Activated gamma-delta T cell treated with Interleukin-2 at 50 U/mL for 16 hours (primary cell): ENCODE results near the gene KPNA1.

Source experiments
- DNase-seq: peaks from one replicate; pipeline ENCODE4 v3.0.0-alpha.2; 2020

KPNA1 gene

DNA sequence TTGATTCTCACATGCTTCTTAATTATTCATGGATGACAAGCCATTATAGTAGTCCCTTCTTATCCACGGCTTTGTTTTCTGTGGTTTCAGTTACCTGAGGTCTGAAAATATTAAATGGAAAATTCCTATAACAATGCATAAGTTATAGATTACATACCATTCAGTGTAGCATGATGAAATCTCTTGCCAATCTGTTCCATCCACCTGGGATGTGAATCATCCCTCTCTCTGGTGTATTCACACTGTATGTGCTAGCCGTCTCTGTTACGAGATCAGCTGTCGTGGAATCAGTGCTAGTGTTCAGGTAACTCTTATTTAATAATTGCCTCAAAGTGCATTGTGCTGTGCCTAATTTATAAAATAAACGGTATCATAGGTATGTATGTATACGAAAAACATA lies 104.1 kb downstream of the KPNA1 start:
- no peak for DNase-seq

DNA sequence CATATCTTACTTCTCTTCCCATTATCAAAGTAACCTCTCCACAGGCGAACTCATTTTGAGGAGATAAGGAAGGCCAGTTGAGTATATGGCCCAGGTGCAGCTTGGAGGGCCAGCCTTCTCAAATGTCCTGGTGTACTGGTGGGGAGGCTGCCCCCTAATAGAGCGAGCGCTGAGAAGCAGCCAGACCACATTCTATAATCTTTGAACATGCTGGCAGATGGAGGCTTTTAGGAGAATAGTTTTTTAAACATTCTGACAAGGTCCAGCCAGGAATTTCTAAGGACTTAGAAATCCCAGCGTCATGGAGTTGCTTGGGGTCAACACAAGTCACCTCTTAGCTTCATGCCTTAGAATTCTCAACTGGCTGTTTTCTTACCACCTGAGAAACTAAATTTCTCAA lies 104.6 kb downstream of the KPNA1 start:
- no peak for DNase-seq

DNA sequence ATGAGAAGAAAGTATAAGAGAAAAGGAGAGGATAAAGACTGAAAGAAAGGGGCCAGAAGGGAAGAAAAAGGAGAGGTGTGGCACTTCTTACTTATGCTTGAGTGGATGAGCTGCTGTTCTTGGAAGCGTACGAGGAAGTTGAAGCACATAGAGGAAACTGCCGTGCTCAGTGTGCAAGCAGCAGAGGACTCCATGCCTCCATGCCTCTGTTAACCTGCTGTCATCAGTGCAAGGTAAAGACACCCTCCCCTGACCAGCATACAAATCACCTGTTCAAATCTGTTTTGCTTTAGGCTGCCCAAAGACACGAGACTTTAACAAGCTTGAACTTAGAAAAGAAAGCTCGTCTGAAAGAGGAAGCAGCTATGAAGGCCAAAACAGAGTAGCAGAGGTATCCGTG lies 105.3 kb downstream of the KPNA1 start:
- no peak for DNase-seq

DNA sequence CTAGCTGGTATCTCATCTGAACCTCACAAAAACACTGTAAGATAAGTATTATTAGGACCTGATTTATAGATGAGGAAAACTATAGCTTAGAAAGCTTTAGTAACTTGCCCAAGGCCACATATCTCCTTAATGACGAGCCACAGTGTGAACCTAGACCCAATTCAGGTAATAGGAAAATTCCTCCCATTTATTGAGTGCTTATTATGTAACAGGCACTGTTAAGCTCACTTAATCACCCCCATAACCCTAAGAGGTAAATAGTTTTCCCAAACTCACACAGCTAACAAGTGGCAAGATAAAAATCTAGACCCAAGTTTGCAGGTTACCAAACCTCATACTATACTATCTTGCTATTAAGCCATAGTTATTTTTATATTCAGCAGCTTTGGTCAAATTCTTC lies 106.8 kb downstream of the KPNA1 start:
- no peak for DNase-seq

DNA sequence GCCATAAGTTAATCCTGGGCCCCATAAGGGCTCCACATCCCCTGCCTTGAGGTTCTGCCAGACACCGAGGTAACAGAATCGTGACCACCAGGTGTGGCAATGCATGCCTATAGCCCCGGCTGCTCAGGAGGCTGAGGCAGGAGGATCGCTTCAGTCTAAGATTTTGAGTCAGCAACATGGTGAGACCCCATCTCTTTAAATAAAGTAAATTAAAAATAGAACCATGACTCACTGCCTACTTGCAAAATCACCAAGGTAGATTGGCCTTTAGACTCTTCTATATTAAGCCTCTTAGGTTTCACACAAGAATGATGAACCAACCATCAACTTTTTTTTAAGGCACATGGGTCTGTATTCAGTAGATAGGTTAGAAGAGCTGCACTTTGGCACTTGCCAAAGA lies 108.5 kb downstream of the KPNA1 start:
- no peak for DNase-seq

DNA sequence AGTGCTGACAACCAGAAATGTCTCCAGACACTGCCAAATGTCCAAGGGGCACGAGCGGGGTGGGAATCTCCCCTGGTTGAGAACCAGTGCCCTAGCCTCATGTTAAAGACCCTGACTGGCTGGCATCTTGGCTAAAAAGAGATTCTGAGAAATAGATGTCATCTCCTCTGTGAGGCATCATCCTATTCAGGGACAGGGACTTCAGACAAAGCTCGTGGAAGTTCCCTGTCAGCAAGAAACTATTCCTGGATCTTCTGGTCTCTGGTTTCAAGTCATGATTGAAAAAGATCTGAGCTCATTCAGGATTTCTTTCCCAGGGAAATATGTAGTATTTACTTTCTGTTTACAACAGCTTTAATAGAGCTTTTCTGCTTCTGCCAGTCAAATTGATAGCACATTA lies 109.7 kb downstream of the KPNA1 start:
- no peak for DNase-seq

DNA sequence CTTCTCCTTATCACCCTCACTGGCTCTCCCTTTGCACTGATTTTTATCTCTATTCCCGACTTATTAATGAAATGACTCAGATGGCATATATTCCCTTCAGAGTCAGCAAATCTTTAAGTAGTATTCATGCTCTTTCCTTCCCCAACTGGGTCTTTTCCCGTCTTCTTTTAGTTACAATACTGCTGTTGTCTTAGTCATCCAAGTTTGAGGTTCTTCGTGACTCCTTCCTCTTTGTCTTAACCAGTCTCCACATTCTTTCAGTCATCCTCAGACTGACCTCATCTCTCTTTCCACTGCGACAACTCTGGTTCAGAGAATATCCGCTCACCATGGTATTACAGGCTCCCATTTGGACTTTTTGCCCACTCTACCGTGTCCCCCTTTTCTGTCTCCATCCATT lies 111.2 kb downstream of the KPNA1 start:
- DNase-seq: no peak

DNA sequence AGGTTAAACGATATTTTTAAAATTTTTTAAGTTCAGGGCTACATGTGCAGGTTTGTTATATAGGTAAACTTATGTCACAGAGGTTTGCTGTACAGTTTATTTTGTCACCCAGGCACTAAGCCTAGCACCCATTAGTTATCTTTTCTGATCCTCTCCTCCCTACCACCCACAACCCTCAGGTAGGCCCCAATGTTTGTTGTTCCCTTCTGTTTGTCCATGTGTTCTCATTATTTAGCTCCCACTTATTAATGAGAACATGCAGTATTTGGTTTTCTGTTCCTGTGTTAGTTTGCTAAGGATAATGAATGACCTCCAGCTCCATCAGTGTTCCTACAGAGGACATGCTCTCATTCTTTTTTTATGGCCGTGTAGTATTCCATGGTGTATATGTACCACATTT lies 115.8 kb downstream of the KPNA1 start:
- no peak for DNase-seq

DNA sequence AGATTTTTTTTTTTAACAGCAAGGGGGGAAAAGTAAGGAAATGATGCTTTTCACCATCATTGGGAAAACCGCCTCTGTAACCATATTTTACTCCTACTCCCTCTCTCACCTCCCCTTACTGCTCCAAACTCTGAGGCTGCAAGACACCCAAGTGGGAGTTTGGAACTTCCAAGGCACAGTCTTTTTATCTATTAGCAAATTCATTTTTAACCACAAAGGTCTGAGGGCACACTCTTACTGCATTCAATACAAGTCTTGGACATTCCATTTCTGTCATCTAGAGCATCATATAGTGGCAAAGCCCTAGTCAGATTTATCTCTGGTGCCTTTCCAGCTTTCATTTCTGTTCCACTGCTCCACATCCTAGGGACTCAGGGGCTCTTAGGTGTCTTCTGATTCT lies 117.5 kb downstream of the KPNA1 start:
- no peak for DNase-seq

DNA sequence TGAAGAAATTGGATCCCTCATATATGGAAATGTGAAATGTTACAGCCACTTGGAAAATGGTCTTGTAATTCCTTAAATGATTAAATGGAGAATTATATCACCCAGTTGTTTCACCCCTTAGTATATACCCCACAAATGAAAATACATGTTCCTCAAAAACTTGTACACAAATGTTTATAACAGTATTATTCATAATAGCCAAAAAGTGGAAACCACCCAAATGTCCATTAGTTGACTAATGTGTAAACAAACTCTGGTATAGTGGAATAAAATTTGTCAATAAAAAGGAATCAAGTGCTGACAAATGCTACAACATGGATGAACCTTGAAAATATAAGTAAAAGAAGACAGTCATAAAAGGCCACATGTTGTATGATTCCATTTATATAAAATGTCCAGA lies 118.2 kb downstream of the KPNA1 start:
- DNase-seq: no peak

DNA sequence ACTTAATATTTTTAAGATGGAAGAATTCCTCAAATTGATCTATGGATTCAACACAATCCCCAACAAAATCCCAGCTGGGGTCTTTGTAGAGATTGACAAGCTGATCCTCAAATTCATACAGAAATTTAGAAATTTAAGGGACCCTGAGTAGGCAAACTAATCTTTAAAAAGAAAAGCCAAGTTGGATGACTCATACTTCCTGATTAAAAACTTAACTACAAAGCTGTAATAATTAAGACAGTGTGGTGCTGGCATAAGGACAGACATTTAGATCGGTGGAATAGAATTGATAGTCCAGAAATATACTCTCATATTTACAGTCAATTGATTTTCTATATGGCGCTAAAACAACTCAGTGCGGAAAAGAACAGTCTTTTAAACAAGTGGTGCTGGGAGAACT lies 119.2 kb downstream of the KPNA1 start:
- DNase-seq: no peak

DNA sequence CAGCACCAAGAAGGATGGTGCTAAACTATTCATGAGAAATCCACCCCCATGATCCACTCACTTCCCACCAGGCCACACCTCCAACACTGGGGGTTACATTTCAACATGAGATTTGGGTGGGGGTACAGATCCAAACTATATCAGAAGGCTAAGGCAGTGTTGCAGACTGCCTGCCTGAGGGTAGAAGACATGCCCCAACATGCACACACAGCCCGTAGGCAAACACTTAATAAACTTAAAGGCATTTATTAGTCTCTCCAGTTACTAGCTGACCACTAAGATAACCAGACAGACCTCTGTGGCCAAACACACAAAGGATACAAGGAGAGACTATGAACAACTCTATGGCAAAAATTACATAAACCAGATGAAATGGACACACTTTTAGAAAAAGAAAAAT lies 120.6 kb downstream of the KPNA1 start:
- DNase-seq: no peak

DNA sequence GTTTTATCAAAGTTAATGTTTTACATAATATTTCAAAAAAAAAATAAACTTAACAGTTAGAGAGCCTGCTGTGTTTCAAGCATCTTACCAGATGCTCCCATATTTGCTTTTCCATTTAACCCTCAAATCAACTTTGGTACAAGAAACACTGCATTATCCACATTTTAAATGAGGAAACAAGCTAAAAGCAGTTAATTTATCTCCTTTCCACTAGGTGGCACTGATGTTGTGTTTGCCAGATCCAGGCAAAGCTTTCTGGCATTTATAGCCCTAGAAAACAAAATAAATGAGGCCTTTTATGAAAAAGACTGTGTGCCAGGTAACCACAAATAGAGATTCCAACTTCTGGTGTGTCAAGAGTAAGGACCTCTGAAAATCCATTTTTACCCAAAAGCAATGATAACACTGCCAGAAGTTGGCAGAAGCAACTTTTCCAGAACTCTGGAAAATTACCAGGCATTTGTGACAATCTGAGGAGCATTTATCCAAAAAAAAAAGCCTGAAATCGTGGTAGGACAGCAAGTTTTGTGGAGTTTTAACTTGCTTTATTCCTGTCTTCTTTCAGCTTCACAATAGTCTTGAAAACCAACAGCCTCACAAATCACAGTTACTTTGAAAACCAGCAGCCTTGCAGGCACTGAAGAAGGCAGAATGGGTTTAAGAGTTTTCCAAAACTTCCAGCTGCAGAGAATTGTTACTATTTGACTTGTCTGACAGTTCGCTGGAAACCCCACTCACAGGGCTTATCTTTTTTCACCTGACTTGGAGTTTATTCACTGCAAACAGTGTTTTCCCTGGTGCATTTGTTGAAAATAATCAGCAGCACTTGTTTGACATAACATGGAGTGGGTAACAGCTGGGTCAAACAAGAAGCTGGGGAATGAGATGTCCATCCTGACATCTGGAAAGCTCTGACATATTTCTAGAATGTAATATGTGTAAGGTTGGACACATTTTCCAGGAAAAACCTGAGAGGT lies 121.6 kb downstream of the KPNA1 start:
- no peak for DNase-seq

DNA sequence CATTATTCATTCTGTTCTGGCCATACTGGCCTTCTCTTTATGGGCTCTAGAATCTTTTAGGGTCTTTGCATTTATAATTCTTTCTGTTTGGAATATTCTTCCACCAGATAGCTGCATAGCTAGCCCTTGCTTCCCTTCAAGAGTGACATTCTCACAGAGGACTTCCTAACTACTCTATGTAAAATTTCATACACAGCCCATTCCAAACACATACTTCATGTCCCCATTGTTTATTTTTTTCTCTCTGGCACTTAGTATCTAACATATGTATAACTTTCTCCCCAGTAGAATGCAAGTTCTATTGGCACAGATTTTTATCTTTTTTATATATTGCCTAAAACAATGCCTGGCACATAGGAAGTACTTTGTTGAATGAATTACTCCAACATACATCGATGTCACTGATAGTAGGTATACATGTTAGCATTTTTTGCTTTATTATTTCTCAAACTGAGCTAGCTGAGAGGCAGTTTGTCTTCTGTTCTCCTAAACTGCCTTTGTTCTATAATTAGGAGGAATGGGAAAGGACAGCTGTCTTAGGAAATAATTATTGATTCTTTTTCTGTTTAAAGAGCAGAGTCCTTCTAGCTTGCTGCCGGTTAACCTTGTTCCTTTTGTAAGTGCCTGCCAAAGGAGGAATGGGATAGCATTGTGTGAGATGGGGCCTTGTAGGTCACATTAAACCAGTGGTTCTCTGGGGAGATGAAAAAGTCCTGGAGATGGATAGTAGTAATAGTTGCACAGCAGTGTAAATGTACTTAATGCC lies 122.9 kb downstream of the KPNA1 start:
- no peak for DNase-seq

DNA sequence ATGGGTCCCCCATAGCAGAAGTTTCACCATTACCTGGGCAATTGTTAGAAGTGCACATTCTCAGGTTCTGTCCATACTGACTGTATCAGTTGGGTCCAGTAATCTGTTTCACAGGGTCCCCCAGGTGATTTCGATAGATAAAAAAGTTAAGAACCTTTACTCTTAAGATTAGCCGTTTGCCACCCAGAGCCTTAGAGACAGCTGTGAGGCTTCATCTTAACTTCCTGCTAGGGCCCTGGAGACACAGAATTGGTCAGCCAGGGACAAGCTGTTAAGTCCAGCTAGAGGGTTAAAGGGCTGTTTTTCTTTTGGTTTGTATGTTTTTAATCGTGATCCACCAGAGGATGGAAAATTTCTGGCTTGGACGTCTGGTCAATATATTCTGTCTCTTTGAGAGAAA lies 124.1 kb downstream of the KPNA1 start:
- DNase-seq: no peak

DNA sequence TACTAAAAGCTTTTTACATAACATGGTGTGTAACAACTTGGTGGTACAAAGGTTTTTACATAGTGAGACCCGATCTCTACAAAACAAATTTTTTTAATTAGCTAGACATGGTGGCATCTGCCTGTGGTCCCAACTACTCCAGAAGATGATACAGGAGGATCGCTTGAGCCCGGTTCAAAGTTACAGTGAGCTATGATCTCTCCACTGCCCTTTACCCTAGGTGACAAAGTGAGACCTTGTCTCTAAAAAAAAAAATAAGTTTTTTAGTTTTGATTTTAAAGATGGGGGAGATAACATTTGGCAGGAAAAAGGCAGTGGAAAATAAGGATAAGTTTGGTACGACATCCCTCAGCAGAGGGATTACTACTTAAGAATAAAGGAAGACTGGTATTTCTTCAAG lies 124.8 kb downstream of the KPNA1 start:
- DNase-seq: no peak

DNA sequence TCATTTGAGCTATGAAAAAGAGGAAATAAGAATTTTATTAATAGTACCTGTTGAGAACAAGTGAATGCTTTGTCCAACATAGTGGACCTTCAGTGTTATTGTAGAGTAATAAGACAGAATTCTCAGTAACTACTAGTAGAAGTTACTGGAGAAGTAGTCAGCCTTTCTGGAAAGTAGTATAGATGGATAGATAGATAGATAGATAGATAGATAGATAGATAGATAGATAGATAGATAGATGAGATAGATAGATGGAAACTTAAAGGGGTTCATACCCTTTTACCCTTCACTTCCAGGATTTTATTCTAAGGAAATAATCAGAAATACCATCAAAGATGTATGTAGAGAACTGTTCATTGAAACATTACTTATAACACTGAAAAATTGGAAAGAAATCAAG lies 125.5 kb downstream of the KPNA1 start:
- no peak for DNase-seq

DNA sequence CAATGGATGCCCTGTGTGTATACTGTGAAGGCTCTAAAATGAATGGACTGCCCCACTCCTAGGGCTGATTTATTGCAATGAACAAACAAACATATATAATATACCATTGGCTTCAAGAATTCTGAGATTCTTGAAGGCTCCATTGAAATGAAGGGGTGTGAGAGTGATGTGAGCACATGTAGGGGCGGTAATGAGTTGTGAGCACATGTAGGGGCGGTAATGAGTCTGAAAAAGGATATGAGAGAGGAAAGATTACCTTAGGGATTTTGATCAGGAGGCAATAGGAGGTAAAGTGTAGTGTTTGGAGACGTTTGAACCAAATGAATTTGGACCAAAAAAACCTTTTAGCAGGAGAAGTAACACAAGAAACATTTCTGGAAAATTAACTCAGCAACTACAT lies 127.0 kb downstream of the KPNA1 start:
- DNase-seq: no peak

DNA sequence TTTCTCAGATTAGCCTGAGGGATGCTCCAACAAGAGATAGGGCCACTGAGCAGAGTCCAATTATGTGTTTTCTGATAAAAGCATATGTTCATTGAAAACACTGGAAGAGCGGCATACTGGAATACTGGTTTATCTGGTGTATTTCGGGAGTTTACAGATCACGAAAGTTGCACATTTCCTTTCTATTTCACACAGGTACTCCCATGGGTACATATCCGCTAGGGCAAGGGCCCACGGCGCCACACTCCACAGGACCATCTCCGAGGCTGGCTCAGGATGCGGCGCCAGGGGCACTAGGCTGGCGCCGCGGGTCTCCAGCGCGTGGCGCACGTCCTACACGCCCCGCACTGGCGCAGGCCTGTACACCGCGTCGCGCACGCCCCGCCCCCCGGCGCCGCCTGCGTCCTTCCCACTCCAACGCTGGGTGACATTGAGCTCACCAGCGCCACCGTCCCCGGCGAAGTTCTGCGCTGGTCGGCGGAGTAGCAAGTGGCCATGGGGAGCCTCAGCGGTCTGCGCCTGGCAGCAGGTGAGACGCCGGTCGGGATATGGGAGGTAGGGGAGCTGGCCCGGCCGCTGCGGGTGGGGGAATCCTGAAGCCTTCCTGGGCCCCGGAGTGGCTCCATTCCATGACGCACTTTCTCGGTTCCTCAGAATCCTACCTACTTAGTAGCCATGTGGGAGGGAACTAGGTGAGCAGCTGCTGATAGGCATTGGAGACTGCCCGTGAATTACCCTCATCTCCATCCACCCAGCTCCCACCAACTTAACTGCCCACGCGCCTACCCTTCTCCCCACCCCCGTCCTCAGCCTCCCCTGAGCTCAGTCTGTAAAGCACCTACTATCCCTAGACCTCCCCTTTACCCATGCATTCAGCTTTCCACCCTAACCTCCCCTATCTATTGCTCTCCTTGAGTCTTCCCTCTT lies 130.7 kb downstream of the KPNA1 start, which contains the start of gene FAM162A:
Gene FAM162A (plus strand): TSS at position 412 of the 927 bp plus-strand sequence. CDS start 84 bp downstream, at position 496.
- DNase-seq: peak; percentile 93

DNA sequence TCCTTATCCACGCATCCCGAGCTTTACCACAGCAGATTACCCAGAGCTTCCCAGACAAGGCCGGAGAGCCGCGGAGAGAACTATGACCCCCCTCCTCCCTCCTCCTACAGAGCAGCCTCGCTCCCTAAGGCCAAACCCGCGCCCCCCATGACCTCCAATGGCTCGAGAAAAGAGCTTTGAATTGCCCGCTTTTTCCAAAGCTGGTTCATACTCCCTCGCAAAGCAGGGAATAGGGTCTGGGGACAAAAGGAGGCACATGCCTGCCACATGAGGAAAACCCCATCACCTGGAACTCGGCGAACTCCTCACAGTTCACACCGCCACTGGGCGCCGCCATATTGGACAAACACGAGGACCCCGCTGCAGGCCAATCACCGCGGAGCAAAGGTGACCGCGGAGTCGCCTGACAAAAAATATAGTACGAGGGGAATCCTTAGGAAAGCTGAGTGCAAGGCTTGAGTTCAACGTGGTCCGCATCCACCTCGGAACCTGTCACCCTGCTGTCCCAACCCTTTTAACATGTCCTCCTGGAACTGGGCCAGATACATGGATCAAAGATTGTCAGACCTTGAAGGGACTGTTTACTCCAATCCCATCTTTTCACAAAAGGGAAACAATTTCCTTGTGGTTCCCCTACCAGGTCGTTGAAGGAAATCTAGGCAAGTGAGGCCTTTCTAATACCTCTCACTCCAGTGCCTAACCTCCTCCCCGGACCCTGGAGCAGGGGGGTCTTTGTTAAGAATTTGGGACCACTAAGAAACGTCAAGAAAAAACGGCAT lies 131.7 kb downstream of the KPNA1 start, which contains the start of gene MIX23:
Gene MIX23 (minus strand): TSS at position 344 of the 779 bp plus-strand sequence. CDS start 7 bp downstream, at position 337.
- DNase-seq: peak; percentile 81

DNA sequence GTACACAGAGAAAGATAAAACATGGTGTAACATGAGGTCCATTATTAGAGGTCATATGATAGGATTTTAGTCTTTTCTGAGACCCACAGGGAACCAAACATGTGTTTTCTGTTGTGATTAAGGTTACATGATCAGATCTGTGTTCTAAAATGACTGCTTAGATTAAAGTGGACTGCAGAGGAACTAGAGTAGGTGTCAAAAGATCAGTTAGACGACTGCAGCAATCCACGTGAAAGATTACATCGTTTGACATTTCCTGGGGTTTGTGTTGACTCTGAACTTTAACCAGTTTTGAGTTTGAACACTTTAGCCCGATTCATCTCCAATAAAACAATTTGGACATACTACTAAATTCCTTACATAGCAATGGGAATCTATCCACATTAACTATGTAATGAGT lies 136.8 kb downstream of the KPNA1 start:
- no peak for DNase-seq

DNA sequence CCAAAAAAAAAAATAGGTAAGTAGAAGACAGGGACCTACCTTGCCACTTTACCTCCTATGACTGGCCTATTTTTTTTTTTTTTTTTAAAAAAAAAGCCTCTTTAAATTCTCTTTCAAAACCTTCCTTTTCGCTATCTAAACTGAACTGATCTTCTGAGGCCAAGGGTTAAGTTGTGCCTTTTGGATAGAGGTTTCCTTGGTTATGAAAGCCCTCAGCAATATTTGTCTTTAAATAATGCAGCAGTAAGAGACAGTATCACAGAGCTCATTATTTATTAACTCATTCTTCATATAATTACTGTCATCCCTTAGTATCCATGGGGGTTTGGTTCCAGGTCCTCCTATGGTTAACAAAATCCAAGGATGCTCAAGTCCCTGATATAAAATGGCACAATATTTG lies 140.7 kb downstream of the KPNA1 start:
- DNase-seq: no peak
